ENCODE measurements around the gene GYS1. TPM values are rescaled to one million over a fixed set of nuclear protein-coding genes. Genes with fewer than 3 reads are reported as not detected.

The GYS1 gene
- total RNA-seq, 1 donor from 2014 or later, result 73.8 TPM

Other genes with a start within 250 kb of the GYS1 start
- gene IZUMO1, start 246.4 kb downstream of the GYS1 start, total RNA-seq, result 0.91 TPM
- 5.0 TPM for gene FUT1, start 240.7 kb downstream of the GYS1 start, total RNA-seq
- not detected for gene FGF21, start 237.8 kb downstream of the GYS1 start, total RNA-seq
- 170 TPM for gene BCAT2, start 182.3 kb downstream of the GYS1 start, total RNA-seq
- gene HSD17B14, start 156.8 kb downstream of the GYS1 start, total RNA-seq, result 24.4 TPM
- 23.0 TPM for gene PLEKHA4, start 124.7 kb downstream of the GYS1 start, total RNA-seq
- gene PPP1R15A, start 120.9 kb downstream of the GYS1 start, total RNA-seq, result 56.2 TPM
- gene TULP2, start 94.6 kb downstream of the GYS1 start, total RNA-seq, result not detected
- 232 TPM for gene NUCB1, start 93.0 kb downstream of the GYS1 start, total RNA-seq
- not detected for gene DHDH, start 59.6 kb downstream of the GYS1 start, total RNA-seq
- gene BAX, start 38.4 kb downstream of the GYS1 start, total RNA-seq, result 79.9 TPM
- 1,526 TPM for gene FTL, start 28.0 kb downstream of the GYS1 start, total RNA-seq
- gene RUVBL2, start 578 bp upstream of the GYS1 start, total RNA-seq, result 66.7 TPM
- gene LHB, start 23.8 kb upstream of the GYS1 start, total RNA-seq, result not detected
- not detected for gene CGB3, start 31.0 kb upstream of the GYS1 start, total RNA-seq
- not detected for gene CGB2, start 38.6 kb upstream of the GYS1 start, total RNA-seq
- not detected for gene CGB1, start 43.6 kb upstream of the GYS1 start, total RNA-seq
- gene CGB5, start 50.5 kb upstream of the GYS1 start, total RNA-seq, result 1.1 TPM
- gene CGB8, start 55.8 kb upstream of the GYS1 start, total RNA-seq, result not detected
- 3.2 TPM for gene CGB7, start 64.4 kb upstream of the GYS1 start, total RNA-seq
- gene NTF4, start 71.5 kb upstream of the GYS1 start, total RNA-seq, result 20.6 TPM
- gene KCNA7, start 79.4 kb upstream of the GYS1 start, total RNA-seq, result not detected
- 256 TPM for gene SNRNP70, start 92.1 kb upstream of the GYS1 start, total RNA-seq
- gene LIN7B, start 121.1 kb upstream of the GYS1 start, total RNA-seq, result 10.4 TPM
- gene C19orf73, start 125.8 kb upstream of the GYS1 start, total RNA-seq, result 2.4 TPM
- gene PPFIA3, start 126.2 kb upstream of the GYS1 start, total RNA-seq, result 9.0 TPM
- 5.1 TPM for gene HRC, start 162.1 kb upstream of the GYS1 start, total RNA-seq
- gene TRPM4, start 164.5 kb upstream of the GYS1 start, total RNA-seq, result 110 TPM